Left ventricle myocardium superior (tissue), 1 donor: ENCODE data around the gene ABCA10. TPM values are rescaled to one million over a fixed set of nuclear protein-coding genes. Genes with fewer than 3 reads are reported as not detected.

ENCODE experiments used
- ATAC-seq: fragments of 200-7000 bp; cut with Tn5 transposase; one replicate; pipeline ENCODE4 v1.9.1; 2020; ENCODE audit warnings: mild to moderate bottlenecking, moderate library complexity
- DNase-seq: peaks from one replicate; pipeline ENCODE4 v3.0.0-alpha.2; 2020
- intact Hi-C: fragments of 100-400 bp; cut with micrococcal nuclease; formaldehyde crosslinking; loops from one replicate; pipeline ENCODE4 v1.11.0; 2022
- microRNA-seq: library from miRNA; unstranded; fragments of <30 nt; microRNA quantifications from one replicate; pipeline ENCODE4 v1.2.0, GENCODE V29; 2020; ENCODE audit warnings: borderline number of aligned reads
- total RNA-seq: library from RNA; stranded (reverse); fragmentation: NEBNext Ultra II Directional; extraction: Animal tissue kit (Norgen Biotek cat#: 25700); gene quantifications from one replicate; pipeline ENCODE4 v1.2.1, GENCODE V29; 2021
- donor health status: DM: no; HTN: yes; CAD: no; lungs with severe emphysema.

The ABCA10 gene
- total RNA-seq, 1 donor from 2014 or later: 6.4 TPM

GRCh38 chr17:69123626-69124025 lies 105.0 kb downstream of the ABCA10 start:
- ATAC-seq: no peak
- intact Hi-C loops: no loop called here
- DNase-seq: no peak

- ATAC-seq (no peak), DNase-seq (no peak)
- intact Hi-C loops: no loop called here
Measured at GRCh38 chr17:69122065-69122464, 106.6 kb downstream of the ABCA10 start.

GRCh38 chr17:69117855-69118784 lies 110.5 kb downstream of the ABCA10 start:
- DNase-seq (no peak), ATAC-seq (peak; percentile 57)
- intact Hi-C loops: no loop called here

GRCh38 chr17:69111794-69112193 lies 116.8 kb downstream of the ABCA10 start:
- no peak for DNase-seq
- no peak for ATAC-seq
- intact Hi-C loops: no loop called here

- DNase-seq (no peak), ATAC-seq (no peak)
- intact Hi-C loops: no loop called here
Measured at GRCh38 chr17:69105907-69106730, 122.5 kb downstream of the ABCA10 start.

GRCh38 chr17:69103557-69104233 lies 124.9 kb downstream of the ABCA10 start:
- intact Hi-C loops: no loop called here
- ATAC-seq (no peak), DNase-seq (no peak)

- intact Hi-C loops: no loop called here
- no peak for DNase-seq
- ATAC-seq: no peak
Measured at GRCh38 chr17:69098625-69099024, 130.0 kb downstream of the ABCA10 start.

Small RNA genes lying within 50 kb of the gene (microRNA-seq; reads per million reads assigned to microRNA genes)
- gene MIR4524A (not detected), gene MIR4524B (not detected)

Other genes with a start within 250 kb of the ABCA10 start
- gene ABCA9, start 167.9 kb downstream of the ABCA10 start, total RNA-seq: 21.5 TPM
- gene ABCA6, start 86.9 kb downstream of the ABCA10 start, total RNA-seq: 21.5 TPM
- 27.0 TPM for gene ABCA5, start 98.3 kb upstream of the ABCA10 start, total RNA-seq
- gene MAP2K6, start 185.9 kb upstream of the ABCA10 start, total RNA-seq: 2.9 TPM